ENCODE results near the gene SIRPB2. TPM values are rescaled to one million over a fixed set of nuclear protein-coding genes. Genes with fewer than 3 reads are reported as not detected.

The SIRPB2 gene
- total and polyA plus RNA-seq, 7 donors: 0.18 to 1.8 (median 1.1) TPM

DNA sequence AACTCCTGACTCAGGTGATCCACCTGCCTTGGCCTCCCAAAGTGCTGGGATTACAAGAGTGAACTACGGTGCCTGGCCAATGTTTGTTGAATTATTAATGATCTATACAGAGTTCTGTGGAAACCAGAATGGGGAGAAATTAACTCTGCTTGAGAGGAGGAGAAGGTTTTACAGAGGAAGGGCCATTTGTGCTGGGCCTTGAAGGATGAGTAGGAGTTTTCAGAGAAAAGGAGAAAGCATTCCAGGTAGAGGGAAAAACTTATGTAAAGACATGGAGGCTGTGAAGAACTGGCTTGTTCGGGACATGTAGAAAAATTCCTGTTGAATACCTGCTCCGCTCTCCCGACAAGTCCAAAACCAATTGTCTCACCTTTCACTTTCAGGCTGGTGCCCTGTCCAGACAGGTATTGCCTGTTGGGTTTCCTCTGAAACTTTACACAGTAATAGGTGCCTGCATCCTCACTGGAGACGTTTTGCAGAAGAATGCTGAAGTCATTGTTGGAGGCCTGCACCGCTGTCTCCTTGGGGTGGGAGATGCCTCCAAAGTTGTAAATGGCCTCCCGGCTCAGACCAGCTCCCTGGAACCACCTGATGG is 13.2 kb downstream of the SIRPB2 start:
- ATAC-seq (no peak), DNase-seq (no peak)
- H3K36me3 ChIP-seq (ENCODE audit: insufficient read depth in 1 of 2, low read depth in 1 of 2): no peaks in the 10 kb centered on the region
- 83 to 87% (median 85%) methylated on average over 7 of the region's 7 CpGs for WGBS, 3 donors
- intact Hi-C loops (cut with DNase I): no loop called here
- H3K4me1 ChIP-seq: no peaks in the 10 kb centered on the region
- H3K4me3 ChIP-seq: no peak overlapping the region
- peaks cover 0 to 11% (median 0%) of the 10 kb centered on the region in 3 donors for H3K27me3 ChIP-seq (ENCODE audit: insufficient read depth in 3 of 3, low read length in 2 of 3)
- H3K27ac ChIP-seq: no peak overlapping the region
- TF ChIP-seq, protein P1, sequence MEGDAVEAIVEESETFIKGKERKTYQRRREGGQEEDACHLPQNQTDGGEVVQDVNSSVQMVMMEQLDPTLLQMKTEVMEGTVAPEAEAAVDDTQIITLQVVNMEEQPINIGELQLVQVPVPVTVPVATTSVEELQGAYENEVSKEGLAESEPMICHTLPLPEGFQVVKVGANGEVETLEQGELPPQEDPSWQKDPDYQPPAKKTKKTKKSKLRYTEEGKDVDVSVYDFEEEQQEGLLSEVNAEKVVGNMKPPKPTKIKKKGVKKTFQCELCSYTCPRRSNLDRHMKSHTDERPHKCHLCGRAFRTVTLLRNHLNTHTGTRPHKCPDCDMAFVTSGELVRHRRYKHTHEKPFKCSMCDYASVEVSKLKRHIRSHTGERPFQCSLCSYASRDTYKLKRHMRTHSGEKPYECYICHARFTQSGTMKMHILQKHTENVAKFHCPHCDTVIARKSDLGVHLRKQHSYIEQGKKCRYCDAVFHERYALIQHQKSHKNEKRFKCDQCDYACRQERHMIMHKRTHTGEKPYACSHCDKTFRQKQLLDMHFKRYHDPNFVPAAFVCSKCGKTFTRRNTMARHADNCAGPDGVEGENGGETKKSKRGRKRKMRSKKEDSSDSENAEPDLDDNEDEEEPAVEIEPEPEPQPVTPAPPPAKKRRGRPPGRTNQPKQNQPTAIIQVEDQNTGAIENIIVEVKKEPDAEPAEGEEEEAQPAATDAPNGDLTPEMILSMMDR (IDR thresholded peaks at IDR 0.05): no peak
- no peaks in the 10 kb centered on the region for H3K9me3 ChIP-seq

DNA sequence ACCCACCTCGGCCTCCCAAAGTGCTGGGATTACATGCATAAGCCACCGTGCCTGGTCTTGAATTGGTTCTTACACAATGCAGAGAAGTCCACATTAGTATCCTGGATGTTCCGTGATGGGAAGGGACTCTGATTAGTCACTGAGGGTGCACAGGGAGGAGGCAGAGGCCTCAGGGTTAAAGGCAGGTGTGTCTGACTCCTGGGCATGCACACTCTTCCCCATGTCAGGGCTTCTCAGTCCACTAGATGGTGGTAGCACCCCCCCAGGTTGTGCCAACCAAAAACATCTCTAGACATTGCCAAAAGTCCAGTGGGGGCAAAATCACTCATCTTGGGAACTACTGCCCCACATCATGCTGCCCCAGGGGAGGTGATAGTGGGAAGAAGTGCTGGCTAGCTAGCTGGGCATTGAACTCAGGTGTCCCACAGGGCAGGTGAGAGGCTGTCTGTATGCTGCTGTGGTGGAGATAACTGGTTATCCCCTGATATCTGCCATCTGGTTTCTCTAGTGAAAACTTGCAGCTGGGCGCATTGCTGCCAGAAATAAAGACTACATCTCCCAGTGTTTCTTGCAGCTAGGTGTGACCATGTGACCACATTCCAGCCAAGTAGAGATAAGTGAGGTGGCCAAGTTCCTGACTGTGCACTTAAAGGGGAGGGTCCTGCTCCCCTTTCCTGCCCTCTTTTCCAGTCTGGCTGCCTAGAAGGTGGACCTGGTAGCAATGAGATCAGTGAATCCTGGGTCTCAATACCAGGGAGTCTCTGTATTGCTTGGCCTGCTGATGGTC is 16.2 kb downstream of the SIRPB2 start:
- no peaks in the 10 kb centered on the region for H3K27me3 ChIP-seq (ENCODE audit: insufficient read depth in 3 of 3, low read length in 2 of 3)
- no peaks in the 10 kb centered on the region for H3K9me3 ChIP-seq
- ATAC-seq (no peak), DNase-seq (no peak)
- intact Hi-C loops (cut with DNase I): no loop called here
- H3K36me3 ChIP-seq (ENCODE audit: insufficient read depth in 1 of 2, low read depth in 1 of 2): no peaks in the 10 kb centered on the region
- TF ChIP-seq, protein P1 (IDR thresholded peaks at IDR 0.05): no peak
- no peak overlapping the region for H3K4me3 ChIP-seq
- 79 to 90% (median 82%) methylated on average over 4 of the region's 4 CpGs for WGBS, 3 donors
- H3K27ac ChIP-seq: no peak overlapping the region
- H3K4me1 ChIP-seq: no peaks in the 10 kb centered on the region

DNA sequence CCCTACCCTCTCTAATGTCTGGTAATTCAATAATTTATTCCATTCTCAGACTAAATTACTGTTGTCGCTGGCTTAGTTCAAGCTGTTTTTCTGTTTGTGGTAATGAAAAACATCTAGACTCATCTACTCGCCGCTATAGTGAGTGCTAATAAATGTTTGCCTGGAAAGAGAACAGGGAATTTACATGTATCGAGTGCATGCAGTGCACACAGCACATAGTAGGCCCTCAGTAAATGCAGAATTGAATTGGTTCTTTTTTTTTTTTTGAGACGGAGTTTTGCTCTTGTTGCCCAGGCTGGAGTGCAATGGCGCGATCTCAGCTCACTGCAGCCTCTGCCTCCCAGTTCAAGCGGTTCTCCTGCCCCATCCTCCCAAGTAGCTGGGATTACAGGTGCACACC is 16.9 kb downstream of the SIRPB2 start:
- ATAC-seq: no peak
- DNase-seq: no peak
- 94 to 98% (median 94%) methylated on average over 8 of the region's 8 CpGs for WGBS, 3 donors
- Histone ChIP-seq H3K27ac (no peak overlapping the region), H3K36me3 (ENCODE audit: insufficient read depth in 1 of 2, low read depth in 1 of 2) (no peaks in the 10 kb centered on the region), H3K4me3 (no peak overlapping the region), H3K27me3 (ENCODE audit: insufficient read depth in 3 of 3, low read length in 2 of 3) (no peaks in the 10 kb centered on the region), H3K9me3 (no peaks in the 10 kb centered on the region), H3K4me1 (no peaks in the 10 kb centered on the region)
- intact Hi-C loops (cut with DNase I): no loop called here
- TF ChIP-seq, protein P1 (IDR thresholded peaks at IDR 0.05): no peak

DNA sequence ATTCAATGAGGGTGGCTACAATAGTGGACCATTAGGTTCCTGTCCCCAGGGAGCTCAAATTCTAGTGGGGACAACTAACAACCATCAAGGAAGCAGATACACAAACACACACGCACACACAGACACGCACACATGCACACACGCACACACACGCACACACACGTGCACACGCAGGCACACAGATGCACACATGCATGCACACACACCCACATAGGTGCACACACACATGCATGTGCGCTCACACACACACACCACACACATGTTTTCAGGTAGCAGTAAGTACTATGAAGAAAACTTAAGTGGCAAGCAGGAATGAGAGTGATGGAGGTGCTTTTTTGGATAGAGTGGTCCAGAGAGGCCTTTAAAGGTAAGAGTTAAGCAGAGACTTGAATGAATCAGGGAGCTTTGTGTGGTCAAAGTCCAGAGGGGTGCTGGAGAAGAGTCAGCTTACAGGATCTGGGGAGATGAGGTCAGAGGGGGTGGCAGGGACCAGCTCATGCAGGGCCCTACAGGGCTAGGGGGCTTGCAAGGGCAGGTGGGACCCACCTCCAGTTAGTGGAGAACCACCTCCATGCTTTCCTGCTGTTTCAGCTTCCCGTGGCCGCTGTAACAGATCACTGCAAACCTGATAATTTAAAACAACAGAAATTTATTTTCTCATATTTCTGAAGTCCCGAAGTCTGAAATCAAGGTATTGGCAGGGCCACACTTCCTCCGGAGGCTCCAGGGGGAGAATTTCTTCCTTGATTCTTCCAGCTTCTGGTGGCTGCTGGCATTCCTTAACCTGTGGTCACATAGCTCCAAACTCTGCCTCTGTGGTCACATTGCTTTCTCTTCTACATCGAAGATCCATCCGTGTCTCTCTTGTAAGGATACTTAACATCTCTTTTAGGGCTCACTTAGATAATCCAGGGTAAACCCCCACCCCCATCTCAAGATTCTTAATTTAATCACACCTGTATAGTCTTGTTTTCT is 17.7 kb downstream of the SIRPB2 start:
- no peaks in the 10 kb centered on the region for H3K4me1 ChIP-seq
- H3K27ac ChIP-seq: no peak overlapping the region
- ATAC-seq (no peak), DNase-seq (no peak)
- H3K9me3 ChIP-seq: no peaks in the 10 kb centered on the region
- H3K4me3 ChIP-seq: no peak overlapping the region
- no peaks in the 10 kb centered on the region for H3K27me3 ChIP-seq (ENCODE audit: insufficient read depth in 3 of 3, low read length in 2 of 3)
- WGBS, 3 donors: 83 to 85% (median 85%) methylated on average over 13 of the region's 13 CpGs
- intact Hi-C loops (cut with DNase I): no loop called here
- no peaks in the 10 kb centered on the region for H3K36me3 ChIP-seq (ENCODE audit: insufficient read depth in 1 of 2, low read depth in 1 of 2)
- TF ChIP-seq, protein P1 (IDR thresholded peaks at IDR 0.05): no peak
